ENCODE measurements around the gene LRMDA. TPM values are rescaled to one million over a fixed set of nuclear protein-coding genes. Genes with fewer than 3 reads are reported as not detected.

LRMDA gene
- total RNA-seq, 2 experiments from 2014 or later: not detected

GRCh38 chr10:76549171-76549570, 1117.7 kb downstream of the LRMDA start:
- no peaks in the 10 kb centered on the region for H3K4me1 ChIP-seq (ENCODE audit: insufficient read depth, low read length, poor library complexity, severe bottlenecking)
- no peak overlapping the region for H2AFZ ChIP-seq (ENCODE audit: low read length)
- H3K79me2 ChIP-seq (ENCODE audit: insufficient read depth, low read depth, low read length): no peaks in the 10 kb centered on the region
- no peaks in the 10 kb centered on the region for H3K36me3 ChIP-seq (ENCODE audit: insufficient read depth, low read length)
- no peak overlapping the region for H3K4me2 ChIP-seq (ENCODE audit: low read length)
- ChIA-PET CTCF (ENCODE audit: unreplicated experiment) (no interaction called here), POLR2A (no interaction called here)
- no peak overlapping the region for H3K4me3 ChIP-seq (ENCODE audit: low read depth, low read length, poor library complexity, severe bottlenecking)
- H3K9me3 ChIP-seq (ENCODE audit: low read length): no peaks in the 10 kb centered on the region
- DNase-seq (ENCODE audit: low spot score): no peak
- no TSS peak for BruUV-seq (replicated peaks)
- H3K9me2 ChIP-seq (ENCODE audit: insufficient read depth, low read length): no peaks in the 10 kb centered on the region; the same call in 1 of the 2 replicates
- no peaks in the 10 kb centered on the region for H4K20me1 ChIP-seq (ENCODE audit: insufficient read depth, low read length)
- intact Hi-C loops (cut with micrococcal nuclease; ENCODE audit: unreplicated experiment): no loop called here
- H3K27ac ChIP-seq (ENCODE audit: low read depth, low read length, poor library complexity, severe bottlenecking): no peak overlapping the region
- TF ChIP-seq CTCF (conservative IDR thresholded peaks at IDR 0.05; ENCODE audit: low read length): no peak

- H3K27ac ChIP-seq (ENCODE audit: low read depth, low read length, poor library complexity, severe bottlenecking): no peak overlapping the region
- no peak overlapping the region for H3K4me2 ChIP-seq (ENCODE audit: low read length)
- no TSS peak for BruUV-seq (replicated peaks)
- DNase-seq (ENCODE audit: low spot score): no peak
- H2AFZ ChIP-seq (ENCODE audit: low read length): no peak overlapping the region
- H3K9me3 ChIP-seq (ENCODE audit: low read length): no peaks in the 10 kb centered on the region
- no peaks in the 10 kb centered on the region; the same call in 1 of the 2 replicates for H3K9me2 ChIP-seq (ENCODE audit: insufficient read depth, low read length)
- TF ChIP-seq CTCF (conservative IDR thresholded peaks at IDR 0.05; ENCODE audit: low read length) (no peak), EZH2phosphoT487 (IDR thresholded peaks at IDR 0.05; ENCODE audit: borderline replicate concordance, low read depth, low read length) (no peak)
- intact Hi-C loops (cut with micrococcal nuclease; ENCODE audit: unreplicated experiment): no loop called here
- H3K36me3 ChIP-seq (ENCODE audit: insufficient read depth, low read length): no peaks in the 10 kb centered on the region
- H3K79me2 ChIP-seq (ENCODE audit: insufficient read depth, low read depth, low read length): no peaks in the 10 kb centered on the region
- no peaks in the 10 kb centered on the region for H4K20me1 ChIP-seq (ENCODE audit: insufficient read depth, low read length)
- ChIA-PET CTCF (ENCODE audit: unreplicated experiment) (no interaction called here), POLR2A (interaction anchor here (0.6 kb wide), 1 partner anchor 30 kb away, joined by 3 read pairs; no protein-coding TSS in a partner anchor)
- no peaks in the 10 kb centered on the region for H3K4me1 ChIP-seq (ENCODE audit: insufficient read depth, low read length, poor library complexity, severe bottlenecking)
- no peak overlapping the region for H3K4me3 ChIP-seq (ENCODE audit: low read depth, low read length, poor library complexity, severe bottlenecking)
These were observed 1119.4 kb downstream of the LRMDA start for GRCh38 chr10:76550806-76551205.

GRCh38 chr10:76552091-76552873, 1120.9 kb downstream of the LRMDA start:
- no peaks in the 10 kb centered on the region for H3K79me2 ChIP-seq (ENCODE audit: insufficient read depth, low read depth, low read length)
- H3K4me1 ChIP-seq (ENCODE audit: insufficient read depth, low read length, poor library complexity, severe bottlenecking): no peaks in the 10 kb centered on the region
- TF ChIP-seq CTCF (conservative IDR thresholded peaks at IDR 0.05; ENCODE audit: low read length) (no peak), EZH2phosphoT487 (IDR thresholded peaks at IDR 0.05; ENCODE audit: borderline replicate concordance, low read depth, low read length) (no peak)
- no peaks in the 10 kb centered on the region for H3K9me3 ChIP-seq (ENCODE audit: low read length)
- no peaks in the 10 kb centered on the region; the same call in 1 of the 2 replicates for H3K9me2 ChIP-seq (ENCODE audit: insufficient read depth, low read length)
- ChIA-PET POLR2A (no interaction called here), CTCF (ENCODE audit: unreplicated experiment) (no interaction called here)
- intact Hi-C loops (cut with micrococcal nuclease; ENCODE audit: unreplicated experiment): no loop called here
- H3K4me2 ChIP-seq (ENCODE audit: low read length): no peak overlapping the region
- H2AFZ ChIP-seq (ENCODE audit: low read length): no peak overlapping the region
- no peaks in the 10 kb centered on the region for H3K36me3 ChIP-seq (ENCODE audit: insufficient read depth, low read length)
- H3K4me3 ChIP-seq (ENCODE audit: low read depth, low read length, poor library complexity, severe bottlenecking): no peak overlapping the region
- H3K27ac ChIP-seq (ENCODE audit: low read depth, low read length, poor library complexity, severe bottlenecking): no peak overlapping the region
- DNase-seq (ENCODE audit: low spot score): no peak
- no peaks in the 10 kb centered on the region for H4K20me1 ChIP-seq (ENCODE audit: insufficient read depth, low read length)
- no TSS peak for BruUV-seq (replicated peaks)

Data from OCI-LY7 (cell line).